GM18508 (cell line): ENCODE results near the gene KDR.

Source experiments
- ATAC-seq: cut with Tn5 transposase; IDR thresholded peaks from one replicate; pipeline ENCODE4 v1.9.1; 2021; ENCODE audit warnings: moderate number of reproducible peaks; ENCODE audit not compliant: insufficient read depth, unreplicated experiment

KDR gene

DNA sequence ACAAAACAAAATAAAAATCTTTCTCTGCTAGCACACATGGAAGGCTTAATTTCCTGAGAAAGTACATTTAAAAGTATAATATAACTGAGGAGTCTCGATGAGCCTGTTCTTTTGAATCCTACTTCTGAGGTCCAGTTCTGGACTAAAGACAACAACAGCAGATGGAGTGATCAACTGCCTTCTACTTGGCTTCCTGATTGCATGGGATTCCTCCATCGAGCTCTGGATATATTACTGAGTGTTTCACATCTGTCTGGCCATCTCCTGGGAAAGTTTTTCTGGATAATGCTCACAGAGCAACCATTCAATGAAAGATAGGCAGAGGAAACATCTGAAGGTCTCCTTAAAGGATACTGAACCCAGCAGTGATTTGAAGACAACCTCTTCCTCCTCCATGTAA is 42.6 kb downstream of the KDR start:
- ATAC-seq = no peak

DNA sequence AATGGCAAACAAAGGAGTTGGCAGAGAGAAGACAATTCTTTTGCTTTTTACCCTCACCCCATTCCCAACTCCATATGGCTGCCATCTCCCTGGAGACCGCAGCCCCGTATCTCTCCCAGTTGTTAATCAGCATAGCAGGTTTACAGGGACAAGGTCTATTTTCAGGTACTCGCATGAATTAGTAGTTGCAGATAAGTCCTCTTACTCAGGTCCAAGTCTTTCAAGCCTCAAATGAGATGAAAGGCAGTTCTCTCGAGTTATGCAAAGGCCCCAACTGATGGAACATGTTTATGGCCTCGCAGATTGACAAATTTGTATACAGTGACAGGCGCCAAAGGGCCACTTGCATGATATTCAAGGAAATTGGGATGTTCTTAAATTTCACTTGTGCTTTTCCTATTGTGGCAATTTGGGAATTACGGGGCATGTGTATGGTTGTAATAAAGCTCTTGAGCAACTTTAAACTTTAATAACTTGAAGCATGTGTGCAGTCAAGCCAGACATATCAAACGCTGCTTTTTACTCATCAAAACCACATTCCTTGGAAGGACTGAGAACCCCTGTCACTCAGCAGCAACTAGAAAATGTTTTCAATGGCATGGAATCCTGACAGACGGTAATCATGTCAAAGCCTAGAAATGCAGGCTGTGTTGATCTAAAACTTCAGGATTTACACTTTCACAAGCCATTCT is 45.1 kb downstream of the KDR start:
- no peak for ATAC-seq

DNA sequence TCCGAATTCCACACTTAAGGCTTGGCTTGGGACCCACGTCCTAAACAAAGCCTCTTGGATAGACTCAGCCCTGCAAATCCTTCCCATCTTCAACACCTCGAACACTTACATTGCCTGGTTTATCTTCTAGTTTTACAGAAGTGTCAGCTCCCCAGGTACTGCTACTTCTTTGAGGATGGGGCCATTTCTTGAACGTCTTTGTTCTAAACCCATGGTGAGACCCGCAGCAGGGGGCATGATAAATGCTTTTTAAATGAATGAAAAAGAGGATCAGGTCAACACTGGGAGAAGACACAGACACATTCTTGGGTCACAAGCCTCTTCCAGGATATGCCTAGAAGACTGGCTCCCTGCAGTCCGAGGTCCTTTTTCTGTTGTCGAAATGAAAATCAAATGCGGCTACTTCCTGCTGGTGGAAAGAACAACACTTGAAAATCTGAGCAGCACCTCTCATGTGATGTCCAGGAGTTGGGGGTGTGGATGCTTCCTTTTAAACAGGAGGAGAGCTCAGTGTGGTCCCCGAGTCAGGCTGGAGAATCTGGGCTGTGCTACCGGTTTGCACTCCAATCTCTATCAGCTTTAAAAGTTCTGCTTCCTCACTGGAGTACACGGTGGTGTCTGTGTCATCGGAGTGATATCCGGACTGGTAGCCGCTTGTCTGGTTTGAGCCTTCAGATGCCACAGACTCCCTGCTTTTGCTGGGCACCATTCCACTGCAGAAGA is 45.8 kb downstream of the KDR start:
- no peak for ATAC-seq

DNA sequence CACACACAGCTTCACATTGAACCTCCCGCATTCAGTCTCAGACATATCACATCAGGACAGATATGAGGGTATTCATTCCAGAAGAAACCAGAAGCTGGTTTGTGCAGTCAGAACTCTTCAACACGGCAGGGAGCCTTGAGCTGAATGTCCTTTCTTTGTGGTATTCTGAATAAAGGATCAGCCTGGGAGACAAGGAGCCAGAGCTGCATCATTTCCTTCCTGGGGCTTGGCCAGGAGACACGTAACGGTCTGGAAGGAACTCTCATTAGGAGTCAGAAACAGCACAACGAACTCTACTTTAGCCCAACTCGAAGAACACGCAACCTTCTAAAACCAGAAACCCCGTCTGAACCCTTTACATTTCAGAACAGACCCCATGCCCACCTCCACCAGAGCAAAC is 46.4 kb downstream of the KDR start:
- ATAC-seq = no peak

DNA sequence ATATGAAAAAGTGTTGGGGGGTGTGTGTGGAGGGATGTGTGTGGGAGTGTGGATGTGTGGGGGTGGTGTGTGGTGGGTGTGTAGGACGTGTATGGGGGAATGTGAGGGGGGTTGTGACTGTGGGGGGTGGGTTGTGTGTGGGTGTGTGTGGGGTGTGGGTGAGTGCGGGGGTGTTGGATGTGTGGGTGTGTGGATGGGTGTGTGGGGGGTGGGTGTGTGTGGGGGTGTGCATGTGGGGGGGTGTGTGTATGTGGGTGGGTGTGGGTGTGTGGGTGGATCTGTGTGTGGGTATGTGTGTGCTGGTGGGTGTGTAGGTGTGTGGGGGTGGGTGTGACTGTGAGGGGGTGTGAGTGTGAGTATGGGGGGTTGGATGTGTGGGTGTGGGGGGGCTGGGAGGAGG is 47.8 kb downstream of the KDR start:
- ATAC-seq = no peak

DNA sequence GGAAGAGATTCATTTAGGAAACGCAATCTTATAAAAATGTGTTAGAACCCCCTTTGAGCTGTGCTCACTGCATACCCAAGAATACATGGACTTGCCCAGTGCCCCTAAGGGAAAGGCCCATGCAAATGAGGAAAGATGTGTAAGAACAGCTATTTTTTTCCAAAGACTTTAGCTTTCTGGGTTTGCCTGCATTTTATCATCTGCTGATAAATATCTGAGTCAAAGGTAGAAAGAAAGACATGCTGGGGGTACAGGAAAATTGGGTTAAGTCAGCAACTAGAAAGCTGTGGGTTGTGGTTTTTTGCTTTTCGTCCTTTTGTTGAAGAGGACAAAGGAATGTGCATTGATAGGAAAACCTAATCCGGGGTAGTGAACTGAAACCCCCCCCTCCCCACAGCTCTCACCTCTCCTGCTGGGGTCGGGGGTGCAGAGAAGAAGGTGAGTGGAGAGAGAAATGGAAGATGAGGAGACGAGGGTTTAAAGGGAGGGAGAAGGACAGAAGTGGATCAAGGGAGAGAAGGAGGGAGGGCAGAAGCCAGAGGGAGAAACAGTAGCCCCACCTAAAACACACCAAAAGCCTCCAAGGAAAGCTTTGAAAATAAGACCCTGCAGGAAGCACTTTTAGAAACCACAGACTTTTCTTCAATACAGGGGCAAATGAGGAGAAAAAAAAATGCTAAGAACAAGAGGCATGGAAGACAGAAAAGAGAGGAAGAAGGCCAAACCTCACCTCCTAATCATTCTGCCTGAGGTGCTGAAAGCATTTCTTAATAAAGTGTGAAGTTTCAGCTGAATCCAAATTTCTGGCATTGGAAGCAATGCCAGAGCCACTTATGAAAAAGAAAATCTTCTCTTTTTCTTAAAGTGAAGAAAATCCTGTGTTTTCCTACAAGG is 49.3 kb downstream of the KDR start:
- no peak for ATAC-seq

DNA sequence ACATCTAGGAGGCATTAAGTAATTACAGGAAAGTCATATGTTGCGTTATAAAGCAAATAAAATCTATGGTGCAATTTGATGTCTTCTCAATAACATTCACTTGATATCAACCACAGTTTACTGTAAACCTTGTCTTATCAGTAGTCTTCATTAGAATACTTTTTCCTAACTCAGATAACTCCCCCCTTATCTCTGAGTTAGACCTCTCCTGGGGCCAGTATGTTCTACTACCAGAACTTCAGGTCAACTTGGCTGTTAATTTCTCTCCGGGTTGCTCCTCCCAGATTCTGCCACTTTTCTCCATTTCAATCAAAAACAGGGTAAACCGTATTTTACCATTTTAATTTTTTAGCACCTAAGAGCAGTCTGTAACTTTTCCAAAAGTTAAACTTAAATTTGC is 50.0 kb downstream of the KDR start:
- no peak for ATAC-seq

DNA sequence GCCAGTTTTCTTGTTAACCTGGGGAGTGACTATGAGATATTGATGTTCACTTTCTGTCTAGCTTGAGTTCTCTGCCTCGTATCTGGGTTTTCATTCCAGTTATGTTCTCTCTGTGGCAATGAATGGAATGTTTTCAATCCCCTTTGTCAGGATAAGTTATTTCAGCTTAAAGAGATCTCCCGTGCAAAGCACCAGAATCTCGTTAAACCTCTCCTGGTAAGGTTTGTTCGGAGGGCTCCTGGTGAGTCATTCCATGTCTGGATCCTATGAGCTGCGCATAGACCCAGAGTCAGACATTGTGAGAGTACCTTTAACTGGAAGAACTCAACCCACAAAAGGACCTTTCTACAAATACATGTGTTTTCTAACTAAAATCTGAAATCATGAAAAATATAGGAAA is 51.0 kb downstream of the KDR start:
- ATAC-seq = no peak

DNA sequence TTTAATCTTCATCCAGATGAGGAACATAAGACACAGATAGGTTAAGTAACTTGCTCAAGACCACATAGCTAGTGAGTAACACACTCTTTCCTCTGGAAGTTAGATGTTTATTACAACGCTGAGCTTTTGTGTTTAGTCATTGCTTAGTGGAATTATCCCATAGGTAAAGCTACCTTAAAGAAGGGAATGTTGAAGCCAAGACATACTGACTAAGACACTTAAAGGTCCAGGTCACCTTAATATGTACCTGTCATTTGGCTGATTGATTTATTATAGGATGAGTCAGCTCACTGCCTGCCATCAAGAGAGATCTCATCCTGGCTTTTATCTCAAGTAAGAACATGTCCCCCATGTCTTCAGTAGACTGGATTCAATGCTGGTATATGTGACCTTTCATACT is 53.4 kb downstream of the KDR start:
- ATAC-seq = no peak

DNA sequence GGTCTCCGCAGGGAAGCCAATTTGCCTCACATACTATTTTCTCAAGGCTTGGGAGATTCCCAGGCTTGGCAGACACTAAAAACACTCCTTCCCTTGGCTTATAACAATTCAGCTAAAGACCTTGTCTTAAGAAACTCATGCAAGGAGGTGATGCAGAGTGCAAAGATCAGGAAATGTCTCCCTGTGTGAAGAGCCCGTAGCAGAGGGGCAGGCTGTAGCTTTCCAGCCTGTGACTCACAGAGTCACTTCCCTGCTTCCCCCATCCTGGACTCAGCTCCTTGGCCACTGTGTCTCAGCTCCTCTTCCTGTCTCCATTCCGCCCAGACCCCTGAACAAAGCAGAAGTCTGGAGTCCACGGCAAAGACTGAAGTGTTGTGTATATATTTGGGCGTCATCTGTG is 56.1 kb downstream of the KDR start:
- no peak for ATAC-seq

DNA sequence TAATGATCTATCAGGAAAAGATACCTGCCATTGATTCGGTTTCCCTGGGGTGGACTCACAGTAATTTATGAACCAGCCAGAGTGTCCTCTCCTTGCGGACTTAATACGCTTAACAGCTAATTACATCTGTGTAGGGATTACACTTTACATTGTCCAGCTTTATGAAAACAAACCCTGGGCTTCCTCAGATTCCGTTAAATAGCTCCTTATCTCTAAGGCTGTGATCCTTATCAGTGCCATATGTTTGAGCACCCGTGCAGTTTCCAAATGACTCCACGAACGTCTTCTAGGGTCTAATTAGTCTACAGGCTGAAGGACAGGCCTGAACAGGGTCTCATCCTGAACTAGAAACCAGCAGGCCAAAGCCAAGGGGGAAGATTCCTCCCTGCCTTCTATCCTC is 56.9 kb downstream of the KDR start:
- ATAC-seq = no peak

DNA sequence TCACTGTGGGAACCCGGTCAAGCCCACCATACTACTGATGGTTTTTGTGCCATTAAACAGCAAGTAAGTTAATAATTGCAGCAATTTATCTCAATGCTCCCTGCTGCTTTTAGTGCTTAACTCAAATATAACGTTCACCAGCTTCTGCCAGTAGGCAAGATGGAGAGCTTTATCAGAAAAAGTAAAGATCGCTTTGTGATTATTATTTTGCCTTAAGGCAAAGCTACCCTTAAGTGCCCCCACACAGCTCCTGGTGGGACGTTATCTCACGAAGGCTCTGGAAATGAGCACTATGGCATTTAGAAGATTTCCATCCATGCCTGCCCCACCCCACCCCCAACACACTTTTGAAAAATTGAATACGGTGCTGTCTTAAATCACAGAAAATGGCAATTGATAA is 59.4 kb downstream of the KDR start:
- ATAC-seq = no peak

DNA sequence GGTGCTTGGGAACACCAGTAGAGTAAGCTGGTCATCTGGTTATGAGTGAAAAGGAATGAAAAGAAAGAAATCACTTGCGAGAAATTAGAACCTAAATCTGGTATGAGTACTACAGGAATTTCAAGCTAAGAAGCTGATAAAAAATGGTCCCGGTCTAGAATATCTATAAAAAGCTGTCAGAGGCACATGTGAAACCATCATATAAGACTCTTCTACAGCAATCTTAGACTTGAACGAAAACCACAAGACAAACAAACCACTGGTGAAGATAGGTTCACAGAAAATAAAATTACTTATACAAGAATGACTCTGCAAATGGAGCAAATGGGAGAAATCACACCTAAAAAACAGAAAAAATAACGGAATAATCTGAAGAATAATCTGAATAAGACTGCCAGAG is 69.9 kb downstream of the KDR start:
- ATAC-seq = no peak

DNA sequence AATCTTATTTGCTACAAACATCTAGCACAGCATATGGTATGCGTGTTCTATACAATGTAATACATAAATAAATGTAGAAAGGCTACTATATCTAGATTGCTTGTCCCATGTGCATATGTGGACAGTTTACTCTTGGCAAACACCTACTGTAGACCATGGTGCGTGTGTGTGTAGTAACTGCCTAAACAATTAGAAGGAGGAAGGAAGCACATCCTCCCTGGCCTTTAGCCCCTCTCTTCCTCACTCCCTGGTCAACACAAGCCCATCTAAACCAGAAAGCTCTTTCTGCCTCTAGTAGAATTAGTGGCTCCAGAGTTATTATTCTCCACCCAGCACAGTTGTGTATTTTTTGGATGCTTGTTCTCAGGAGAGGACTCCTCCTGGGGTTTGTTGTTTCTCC is 73.9 kb downstream of the KDR start:
- no peak for ATAC-seq

DNA sequence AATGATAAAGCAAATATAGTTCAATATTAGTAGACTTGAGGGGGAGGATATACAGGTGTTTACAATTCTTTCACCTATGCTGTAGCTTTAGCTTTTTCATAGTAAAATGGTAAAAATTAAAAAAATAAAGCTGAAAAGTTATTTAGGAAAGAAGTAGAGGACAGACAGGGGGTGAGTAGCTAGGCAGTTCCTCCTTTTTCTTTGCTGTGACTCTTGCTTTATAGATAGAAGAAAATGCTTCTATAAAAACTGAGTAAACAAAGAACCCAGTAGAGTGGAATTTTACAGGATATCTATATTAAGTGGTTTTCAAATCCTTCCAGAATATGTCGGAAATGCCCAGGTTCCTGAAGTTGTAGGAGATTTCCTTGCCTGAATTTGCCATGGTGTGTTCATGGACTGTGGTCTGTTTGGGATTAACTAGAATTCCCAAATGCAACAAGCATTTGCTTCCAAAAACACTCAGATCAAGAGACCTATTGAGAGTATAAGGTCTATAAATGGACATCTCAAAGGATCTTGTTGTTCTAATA is 74.9 kb downstream of the KDR start:
- no peak for ATAC-seq

DNA sequence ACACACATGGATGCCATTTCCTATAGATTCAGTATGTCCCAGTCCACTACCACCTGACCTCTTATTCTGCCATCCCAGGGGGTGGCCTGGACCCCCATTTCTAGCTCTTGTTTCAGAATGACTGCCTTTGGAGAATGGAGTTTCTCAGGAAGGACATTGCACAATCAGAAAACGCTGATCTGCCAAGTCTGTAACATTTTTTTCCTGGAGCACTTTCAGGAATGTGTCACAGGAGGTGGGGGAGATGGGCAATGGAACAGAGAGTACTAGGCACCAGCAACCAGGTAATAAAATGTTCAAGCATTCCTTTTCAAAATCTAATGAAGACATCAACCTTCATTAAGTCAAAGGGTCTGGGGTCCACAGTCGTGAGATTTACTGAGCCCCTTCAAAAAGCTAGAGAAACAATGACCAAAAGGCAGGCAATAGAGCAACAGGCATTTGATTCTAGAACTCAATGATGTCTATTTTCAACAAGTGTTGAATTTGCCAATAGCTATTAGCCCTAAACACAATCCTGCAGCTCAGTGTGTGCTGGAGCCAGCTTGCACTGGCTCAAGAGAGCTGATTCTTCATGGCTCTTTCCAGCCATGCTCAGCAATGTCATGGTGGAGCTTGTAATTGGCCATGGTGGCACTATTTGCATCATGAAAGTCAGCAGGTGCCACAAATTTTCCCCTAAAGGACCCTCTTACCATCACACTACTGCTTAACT is 87.1 kb downstream of the KDR start:
- ATAC-seq = no peak

DNA sequence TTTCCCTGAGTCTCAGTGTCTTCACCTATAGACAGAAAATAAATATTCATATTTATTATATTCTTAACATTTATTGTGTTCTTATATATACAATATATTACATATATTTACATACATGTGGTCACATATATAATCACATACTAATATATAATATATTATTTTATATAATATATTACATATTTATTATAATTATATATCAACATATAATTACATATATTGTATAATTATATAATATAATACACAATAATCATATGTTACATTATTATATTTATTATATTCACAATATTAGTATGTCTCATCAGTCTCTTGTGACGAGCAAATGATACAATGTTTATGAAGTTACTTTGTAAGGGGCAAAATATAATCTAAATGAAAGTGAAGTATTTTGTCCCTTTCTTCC is 87.7 kb downstream of the KDR start:
- no peak for ATAC-seq

DNA sequence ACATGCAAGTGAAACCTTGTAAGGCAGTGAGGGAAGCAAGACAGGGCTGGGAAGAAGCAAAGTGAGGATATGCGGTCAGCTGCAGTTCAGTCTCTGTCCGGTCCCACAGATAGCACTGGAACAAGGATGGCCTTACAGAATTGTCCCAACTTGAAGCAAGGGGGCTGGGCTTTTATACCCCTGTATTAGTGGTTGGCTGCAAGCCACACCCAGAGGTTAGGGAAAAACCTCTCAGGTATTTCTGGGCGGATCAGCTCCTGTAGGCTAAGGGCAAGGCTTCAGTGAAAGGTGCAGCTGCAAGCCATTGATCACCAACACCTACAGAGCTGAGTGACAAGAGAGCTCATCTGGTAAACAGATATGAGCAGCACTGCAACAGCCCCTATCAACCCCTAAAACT is 89.0 kb downstream of the KDR start:
- ATAC-seq = no peak

DNA sequence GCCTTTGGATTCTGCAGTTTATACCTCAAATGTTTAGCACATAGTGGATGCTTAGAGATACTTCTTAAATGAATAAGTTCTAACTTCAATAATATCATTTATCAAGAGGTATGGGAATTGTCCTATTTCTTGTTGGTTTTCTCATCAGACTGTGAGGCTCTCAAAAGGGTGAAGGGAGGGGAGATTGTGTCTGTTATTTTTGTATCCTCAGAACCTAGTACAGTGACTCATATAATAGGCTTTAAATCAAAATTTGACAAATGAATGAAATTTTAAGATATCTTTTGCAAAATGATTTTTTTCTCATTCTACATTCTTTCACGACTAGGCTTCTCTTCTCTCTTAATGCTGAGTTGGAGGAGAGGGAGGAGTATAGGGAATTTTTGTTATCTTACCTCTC is 89.5 kb downstream of the KDR start:
- no peak for ATAC-seq

DNA sequence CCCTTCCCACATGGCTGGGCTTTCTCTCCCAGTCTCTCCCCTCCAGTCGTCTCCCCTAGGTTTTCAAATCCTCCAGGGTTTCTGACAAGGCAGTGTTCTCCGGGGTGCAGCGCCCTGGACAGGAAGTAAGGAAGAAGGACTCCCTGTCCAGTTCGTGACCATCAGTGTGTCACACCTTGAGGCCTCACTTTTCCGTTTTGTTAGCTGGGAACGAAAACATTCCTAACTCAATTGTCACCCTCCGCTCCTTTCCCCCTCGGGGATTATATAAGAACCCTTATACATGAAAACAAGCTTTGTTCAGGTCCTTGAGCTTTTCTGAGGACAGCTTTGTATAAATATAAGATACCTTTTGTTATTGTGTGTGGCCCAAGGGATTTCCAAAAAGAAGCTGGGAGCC is 92.1 kb downstream of the KDR start:
- ATAC-seq = no peak
